NCI-H128 (cell line): ENCODE results near the gene TAF10.

Experiments used
- DNase-seq: peaks from one replicate; lab custom pipeline; 2025; ENCODE audit not compliant: unreplicated experiment; lab: John Stamatoyannopoulos, UW

TAF10 gene

DNA sequence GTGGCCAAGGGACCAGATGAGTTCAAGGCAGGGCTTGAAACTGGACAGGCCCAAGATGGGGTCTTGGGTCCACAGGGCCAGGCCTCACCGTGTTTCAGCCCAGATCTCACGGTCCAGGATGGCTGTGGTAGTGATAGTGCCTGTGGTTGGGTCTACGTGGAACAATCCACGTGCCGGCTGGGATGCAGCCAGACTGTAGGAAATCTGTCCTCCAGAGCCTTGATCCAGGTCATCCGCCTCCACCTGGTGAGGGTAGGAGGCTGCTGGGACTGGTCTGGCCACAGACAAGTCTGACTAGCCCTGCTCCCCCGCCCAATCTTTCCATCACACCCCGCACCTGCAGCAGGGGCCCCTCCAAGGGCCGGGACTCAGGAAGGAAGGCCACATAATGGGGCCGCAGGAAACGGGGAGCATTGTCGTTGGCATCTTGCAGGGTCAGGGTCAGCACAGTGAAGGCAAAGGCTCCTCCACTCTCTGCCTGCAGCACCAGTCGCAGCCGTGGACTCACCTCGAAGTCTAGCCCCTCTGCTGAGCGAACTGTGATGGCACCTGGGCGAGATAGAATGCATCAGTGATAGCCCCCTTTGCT, 13.9 kb upstream of the TAF10 start:
- no peak for DNase-seq

DNA sequence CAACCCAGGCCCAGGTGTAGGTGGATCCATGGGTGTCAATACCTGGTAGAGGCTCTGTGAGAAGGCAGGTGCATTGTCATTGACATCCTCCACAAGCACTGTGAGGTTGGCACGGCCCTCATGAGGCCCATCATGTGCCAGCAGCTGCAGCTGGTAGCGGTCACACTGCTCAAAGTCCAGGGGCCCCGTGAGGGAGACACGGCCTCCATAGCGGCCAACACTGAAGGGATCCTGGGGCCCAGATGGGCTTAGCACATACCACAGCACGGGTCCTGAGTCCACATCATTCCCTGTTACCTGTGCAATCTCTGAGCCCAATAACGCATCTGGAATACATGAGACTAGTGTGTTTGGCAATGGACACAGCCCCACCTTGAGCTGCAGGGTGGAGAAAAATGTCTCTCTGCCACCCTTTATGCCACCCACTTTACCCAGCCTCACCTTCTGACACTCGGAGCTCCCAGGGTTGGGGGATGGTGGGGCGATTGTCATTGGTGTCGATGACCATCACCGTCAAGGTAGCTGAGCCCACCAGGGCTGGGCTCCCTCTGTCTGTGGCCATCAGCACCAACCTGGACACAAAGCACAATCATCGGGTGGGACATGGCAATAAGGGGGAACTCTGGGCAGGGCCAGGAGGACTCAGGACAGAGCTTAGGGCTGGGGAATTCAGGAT, 13.3 kb upstream of the TAF10 start:
- DNase-seq = no peak

DNA sequence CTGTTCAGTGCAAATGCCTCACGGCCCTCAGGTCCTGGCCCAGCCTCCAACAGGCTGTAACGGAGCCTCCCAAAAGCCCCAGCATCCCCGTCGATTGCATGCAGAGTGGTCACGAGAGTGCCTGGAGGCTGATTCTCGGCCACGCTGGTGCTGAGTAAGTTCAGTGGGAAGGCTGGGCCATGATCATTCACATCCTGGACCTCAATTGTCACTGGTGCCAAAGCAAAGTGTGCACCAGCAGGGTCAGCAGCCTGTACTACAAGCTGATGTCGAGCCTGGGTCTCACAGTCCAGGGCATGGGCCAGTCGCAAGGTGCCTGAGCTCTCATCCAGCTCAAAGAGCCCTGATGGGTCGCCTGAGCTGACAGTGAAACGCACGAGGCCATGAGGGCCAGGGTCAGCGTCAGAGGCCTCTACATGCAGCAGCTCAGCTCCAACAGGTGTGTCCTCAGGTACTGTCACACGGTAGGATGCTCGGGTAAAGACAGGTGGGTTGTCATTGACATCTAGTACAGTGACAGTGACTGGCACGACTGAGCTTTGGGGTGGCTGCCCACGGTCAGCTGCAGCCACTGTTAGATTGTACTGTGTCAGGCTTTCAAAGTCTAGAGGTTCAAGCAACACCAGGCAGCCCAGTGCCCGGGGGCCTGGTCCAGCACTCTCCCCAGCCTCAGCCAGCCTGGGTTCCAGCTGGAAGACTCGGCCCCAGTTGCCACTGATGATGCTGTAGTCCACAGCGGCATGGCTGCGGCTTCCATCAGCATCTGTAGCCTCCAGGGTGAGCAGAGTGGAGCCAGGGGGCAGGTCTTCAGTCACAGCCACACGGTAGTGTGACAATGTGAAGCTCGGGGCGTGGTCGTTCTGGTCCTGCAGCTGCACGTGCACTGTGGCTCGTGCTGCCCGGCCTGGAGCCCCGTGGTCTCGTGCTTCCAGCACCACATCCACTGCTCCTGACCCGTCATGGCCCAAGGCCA, 11.7 kb upstream of the TAF10 start:
- no peak for DNase-seq

DNA sequence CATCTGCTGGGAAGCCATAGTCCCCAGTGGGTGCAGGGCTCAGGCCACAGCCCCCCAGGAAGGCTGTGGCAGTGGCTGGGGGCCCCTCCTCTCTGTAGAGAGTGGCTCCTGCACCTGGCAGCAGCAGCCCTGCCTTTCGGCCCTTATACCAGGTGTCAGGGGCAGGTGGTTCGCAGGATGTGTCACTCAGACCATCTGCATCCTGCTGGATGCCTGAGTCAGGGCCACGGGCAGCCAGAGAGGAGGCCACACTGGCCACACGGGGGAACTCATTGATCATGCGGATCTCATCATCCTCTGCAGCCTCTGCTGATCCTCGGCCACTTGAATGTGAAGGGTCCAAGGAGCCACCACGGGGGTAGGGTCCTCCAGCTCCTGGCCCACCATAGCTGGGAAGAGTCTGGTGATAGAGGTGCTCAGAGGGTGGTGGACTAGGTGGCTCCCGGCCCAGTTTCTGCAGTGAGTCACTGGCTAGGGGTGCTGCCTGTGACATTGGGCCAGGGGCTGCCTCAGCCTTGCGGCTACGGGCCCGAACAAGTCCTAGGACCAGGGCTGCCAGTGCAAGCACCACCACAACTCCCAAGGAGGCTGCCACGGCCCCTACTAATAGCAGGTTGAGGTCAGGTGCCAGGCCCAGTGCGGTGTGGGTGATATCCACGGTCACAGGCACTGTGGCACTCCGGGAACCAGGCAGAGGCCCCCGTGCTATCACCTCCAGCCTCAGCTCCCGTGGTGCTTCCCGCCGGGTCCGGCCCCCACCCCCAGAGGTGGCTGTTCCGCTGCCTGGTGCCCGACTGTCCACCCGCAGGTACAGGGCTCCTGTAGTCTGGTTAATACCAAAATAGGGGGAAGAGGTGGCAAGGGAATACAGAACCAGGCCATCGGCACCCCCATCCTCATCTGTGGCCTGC, 10.5 kb upstream of the TAF10 start:
- DNase-seq = no peak

DNA sequence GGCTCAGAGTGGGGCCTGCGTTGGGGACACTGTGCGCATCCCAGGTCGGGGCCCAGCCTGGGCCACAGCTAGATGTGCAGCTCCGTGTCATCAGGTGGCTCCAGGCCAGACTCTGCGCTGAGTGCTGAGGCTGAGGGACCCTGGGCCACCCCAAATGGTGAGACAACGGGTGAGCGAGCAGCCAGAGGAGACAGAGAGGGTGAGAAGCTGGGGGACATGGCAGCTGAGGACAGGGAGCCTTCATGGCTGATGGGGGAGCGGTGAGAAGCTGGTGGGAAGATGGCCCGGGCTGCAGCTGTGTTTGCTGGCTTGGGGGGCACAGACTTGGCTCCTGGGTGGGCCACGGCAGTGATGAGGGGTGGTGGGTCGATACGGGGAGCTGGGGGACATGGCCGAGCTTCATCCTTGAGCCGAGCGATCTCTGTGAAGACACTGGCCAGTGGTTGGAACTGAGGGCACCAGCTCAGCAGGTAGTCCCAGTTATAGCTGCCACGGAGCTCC, 9.7 kb upstream of the TAF10 start:
- no peak for DNase-seq

DNA sequence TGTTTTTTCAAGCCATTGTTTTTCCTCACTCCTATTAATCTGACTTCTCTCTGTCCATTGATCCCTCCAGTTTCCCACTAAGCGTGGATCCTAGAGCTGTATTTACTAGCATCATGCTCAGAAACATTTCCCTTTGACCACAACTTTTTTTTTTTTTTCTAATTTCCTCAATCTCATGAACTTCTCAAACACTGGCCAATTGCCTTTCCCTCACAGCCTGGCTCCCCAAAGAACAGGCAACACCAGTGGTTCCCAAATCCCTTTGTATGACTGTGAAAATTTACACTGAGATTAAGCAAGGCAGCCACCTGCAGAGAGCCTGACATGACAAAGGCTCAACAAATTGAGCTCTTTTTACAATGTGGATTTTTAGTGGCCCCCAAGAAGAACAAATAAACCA, 8.6 kb upstream of the TAF10 start:
- no peak for DNase-seq

DNA sequence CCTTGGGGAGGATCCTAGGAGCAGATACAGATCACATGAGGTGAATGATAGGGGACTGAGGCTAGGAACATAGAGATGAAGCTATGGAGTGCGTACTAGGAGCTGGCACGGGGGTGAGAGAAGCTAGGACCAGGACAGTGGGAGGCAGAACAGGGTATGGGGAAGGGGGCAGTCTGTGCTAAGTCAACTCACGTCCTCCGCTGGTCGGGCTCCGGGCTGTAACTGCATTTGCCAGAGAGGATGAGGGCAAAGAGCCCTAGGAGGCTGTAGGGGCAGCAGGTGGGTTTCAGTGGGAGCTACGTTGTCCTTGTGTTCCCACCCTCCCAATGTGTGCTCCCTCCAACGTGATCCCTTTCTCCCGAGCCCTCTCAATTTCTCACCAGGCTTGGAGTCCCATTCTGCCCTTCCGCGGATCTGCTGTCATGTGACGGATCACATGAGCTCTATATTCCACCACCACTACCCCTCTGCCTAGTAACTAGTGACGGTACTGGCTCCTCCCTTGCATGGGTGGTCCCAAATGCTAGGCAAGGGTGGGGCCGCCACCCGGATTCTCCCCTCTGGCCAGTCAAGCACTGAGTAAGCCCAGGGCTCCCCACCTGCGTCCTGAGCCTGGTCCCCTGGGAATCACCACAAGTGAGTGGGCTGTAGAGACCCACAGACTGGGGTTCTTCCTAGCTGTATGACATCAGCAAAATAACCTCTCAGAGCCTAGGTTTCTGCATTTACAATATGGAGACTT, 7.2 kb upstream of the TAF10 start, which contains the start of gene TPP1:
Gene TPP1, minus strand, starts transcription at position 419 of the 742 bp plus-strand sequence. Its CDS starts 22 bp downstream, at position 397.
- DNase-seq = peak; percentile 71

DNA sequence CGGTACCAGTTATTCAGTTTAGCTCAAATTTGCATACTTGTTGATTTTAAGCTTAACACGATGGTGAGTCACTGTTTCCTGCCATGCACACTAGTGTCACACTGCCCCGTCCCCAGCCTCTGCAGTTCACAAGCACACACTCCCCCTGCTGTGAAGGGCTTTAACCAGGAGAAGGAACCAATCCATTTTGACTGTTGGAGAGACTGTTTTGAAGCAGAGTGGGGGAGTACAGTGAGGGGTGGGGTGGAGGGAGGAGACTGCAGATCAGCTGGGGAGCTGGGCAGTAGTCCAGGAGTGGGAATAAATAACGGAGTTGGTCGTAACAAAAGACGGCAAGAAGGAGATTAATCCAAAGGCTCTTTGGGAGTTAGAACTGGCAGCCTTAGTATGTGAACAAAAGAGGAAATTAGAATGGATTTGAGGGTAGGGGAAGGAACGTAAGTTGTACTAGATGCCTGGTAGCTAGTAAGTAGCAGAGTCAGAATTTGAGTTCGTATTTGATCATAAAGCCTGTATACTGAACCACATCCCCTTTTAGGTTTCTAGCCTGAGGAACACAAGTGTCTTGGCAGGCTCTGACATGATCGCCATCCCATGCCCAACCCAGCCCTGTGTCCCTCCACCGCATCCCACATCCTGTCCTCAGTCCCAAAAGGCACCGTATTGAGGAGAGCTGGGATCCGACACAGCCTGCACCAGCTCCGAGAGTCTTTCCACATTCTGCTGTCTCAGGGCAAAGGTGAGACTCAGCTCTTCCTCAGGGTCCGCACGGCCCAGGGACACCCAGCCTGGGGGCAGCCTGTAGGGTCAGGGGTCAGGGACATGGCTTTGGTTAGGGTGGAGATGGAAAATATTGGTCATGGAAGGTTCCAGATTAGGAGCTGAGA, 6.3 kb upstream of the TAF10 start:
- no peak for DNase-seq

DNA sequence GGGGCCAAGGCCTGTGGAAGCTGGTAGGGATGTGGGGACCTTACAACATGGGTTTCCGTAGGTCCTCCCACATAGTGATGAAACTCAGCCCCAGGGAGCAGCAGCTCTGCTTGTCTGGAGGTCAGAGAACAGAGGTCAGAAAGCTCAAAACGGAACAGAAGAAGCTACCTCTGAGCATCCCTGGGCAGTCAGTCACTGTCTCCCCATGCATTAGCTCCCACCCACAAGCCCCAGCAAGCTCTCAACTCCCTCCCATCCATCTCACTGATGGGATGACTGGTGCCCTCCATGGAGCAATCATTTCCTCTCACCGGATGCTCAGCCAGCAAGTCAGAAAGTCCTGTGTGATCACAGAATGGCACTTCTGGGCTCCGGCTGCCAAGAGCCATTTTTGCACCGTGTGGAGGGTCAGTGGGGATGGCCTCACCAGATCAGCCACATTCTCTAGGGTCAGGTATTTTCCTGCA, 5.3 kb upstream of the TAF10 start:
- no peak for DNase-seq

DNA sequence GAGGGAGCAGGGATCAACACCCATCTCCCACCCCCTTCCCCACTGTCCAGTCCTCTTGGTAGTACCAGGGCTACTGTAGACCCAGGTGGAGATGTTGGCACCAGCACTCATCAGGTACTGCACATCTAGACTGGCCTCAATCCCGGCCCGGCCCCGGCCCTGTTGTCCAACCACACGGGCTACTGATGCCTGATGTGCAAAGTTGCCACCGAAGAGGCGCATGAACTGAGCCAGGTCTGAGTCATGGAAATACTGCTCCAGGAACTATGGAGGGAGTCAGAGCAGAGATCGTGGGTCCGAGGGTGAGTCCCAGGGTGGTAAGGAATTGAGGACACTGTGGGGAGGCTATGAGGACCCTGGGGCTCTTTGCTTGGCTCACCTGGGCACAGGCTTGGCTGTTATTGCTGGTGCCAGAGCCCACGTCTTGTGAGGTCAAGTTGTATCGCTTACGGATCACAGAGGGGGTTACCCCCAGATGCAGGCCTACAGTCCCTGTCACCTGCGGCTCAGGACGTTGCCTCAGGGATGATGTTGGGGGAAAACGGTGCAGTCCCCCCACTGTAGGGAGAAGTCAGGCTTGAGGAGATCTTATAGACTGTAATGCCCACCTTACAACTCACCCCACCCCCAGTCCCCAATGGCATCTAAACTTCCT, 4.7 kb upstream of the TAF10 start:
- no peak for DNase-seq

DNA sequence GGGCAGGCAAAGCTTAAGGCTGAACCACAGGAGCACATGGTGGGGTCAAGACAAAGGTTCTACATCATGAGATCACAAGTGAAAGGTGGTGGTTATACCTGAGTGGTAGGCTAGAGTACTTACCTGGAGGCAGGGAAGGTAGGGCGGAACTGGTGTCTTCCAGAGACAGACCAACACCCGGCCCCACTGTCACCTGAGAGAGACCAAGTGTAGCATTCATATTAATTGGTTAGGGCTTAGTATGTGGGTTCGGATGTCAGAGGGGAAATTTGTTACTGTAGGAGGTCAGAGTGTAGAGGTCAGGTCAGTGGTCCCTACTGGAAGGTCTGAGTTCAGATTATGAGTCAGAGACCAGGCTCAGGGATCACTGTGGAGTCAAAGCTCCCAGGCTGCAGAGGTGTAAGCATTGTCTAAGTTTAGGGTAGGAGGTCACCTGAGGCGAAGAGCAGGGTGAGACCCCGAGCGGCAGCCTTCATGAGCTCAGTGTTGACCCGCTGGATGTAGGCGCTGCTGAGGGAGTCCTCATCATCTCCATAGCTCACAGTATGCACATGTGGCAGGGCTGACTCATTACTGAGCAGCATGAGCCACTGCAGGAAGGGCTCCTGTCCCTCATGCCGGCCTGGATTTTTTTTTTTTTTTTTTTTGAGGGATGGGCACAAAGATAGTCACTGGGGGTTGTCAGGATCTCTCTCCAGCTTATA, 4.0 kb upstream of the TAF10 start:
- no peak for DNase-seq

DNA sequence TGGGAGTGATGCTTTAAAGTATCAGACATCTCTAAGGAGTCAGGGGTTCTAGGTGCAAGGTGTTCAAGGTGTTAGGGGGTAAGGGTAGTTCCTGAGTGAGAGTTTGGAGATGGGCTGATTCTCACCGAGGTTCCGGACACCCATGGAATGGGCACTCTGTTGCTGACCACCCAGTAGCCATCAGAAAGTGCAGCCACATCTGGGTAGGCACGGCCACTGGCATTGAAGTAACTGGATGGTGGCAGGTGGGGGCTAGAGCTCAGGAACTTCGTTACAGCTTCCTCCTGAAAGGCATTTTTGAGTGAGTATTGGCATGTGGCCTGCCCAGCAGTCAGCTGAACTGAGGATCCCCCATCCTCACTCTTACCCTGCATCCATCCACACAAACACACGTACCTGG, 3.0 kb upstream of the TAF10 start:
- no peak for DNase-seq

DNA sequence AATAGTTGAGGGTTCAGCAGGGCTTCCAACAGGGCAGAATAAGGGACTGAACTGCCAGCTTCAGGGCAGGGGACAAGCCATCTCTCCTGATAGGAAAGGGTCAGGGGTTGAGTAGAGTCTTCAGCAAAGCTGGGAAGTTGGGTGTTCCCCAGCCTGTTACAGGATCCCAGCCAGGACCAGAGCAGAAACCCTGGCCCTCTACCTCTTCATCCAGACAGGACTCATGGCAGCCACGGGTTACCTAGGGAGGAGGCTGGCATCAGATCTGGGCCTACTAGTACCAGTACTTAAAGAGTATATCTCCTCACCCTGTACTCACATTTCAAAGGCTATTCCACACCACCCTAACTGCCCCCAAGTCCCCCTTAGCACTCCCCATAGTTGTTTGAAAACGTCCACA, 2.4 kb upstream of the TAF10 start:
- no peak for DNase-seq

DNA sequence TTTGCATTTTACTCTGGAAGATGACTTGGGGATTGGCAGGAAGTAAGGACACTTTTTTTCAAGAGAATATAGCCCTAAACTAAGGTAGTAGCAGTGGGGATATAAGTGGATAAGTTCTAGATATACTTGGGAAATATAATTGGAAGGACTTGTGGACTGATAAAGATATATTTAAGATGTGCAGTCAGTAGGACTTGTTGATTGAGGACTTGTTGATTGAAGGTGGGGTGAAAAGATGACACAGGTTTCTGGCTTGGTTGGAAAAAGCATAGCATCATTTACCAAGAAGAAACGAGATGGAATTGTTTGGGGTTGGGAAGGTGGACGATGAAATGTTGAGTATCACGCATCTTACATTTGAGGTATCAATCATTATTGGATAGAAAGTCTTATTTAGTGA, 1.5 kb upstream of the TAF10 start:
- no peak for DNase-seq

DNA sequence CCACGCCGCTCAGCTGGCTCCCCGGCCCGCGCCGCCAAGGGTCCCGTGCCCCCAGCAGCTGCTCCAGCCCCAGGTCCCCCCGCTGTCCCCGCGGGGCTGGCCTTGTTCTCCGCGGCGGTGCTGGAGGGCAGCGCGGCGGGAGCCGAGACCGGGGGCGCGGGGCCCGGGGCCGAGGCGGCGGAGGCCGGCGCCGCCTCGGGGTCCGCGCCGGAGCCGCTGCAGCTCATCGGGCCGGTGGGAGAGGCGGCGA, 128 bp downstream of the TAF10 start:
- DNase-seq = no peak

DNA sequence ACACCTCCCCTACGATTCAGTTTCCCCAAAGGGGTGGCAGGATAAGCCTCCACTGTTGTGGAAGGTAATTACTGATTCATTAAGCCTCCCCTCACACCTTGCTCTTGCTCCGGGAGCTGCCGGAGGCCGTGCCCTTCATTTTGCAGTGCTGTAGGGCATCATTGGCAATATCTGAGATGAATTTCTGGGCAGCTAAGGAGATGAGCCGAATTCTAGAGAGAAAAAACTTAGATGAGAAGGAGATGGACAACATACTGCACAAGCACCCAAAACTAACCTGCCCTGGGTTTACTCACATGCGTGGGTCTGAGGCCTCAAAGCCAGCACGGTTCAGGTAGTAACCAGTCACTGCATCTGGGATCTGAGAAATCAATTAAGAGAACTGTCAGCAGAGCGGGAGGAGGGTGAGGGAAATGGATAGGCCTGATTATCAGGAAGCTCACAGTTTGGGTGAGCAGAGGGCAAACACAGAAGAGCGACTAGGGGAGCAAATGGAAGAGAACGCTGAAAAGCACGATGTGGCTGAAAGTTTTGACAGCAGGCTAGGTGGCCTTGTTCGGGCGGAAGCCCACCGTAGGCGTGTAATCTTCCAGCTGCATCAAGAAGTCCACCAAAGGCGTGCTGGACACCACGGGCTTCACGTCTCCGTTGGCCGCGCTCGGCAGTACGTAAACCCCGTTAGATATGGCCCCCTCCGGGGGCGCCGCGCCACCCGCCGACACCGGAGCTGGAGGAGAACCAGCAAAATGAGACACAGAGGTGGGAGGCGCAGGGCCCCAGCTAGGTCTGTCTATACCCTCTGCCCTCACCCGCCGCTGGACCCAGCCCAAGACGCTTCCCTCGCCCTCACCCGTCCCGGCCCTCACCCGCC, 689 bp downstream of the TAF10 start:
- no peak for DNase-seq

DNA sequence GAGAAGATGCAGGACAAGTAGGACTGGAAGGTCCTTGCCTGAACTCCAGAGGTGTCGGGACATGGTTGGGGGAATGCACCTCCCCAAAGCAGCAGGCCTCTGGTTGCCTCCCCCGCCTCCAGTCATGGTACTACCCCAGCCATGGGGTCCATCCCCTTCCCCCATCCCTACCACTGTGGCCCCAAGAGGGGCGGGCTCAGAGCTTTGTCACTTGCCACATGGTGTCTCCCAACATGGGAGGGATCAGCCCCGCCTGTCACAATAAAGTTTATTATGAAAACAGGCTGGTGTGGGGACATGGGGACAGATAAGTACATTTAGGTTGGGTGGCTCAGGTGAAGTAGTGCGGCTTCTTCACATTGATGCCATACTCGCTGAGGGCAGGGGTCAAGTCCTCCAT, 1.4 kb downstream of the TAF10 start:
- DNase-seq = no peak
